Osteocyte (in vitro differentiated cells): Measurements from ENCODE around the gene ZBTB49. TPM values are rescaled to one million over a fixed set of nuclear protein-coding genes. Genes with fewer than 3 reads are reported as not detected.

Experiments used
- DNase-seq: peaks from one replicate; pipeline ENCODE4 v3.0.0; 2021; ENCODE audit warnings: mixed read lengths; ENCODE audit not compliant: unreplicated experiment; ENCODE audit errors: extremely low spot score
- H3K27ac Mint-ChIP-seq: one replicate; pipeline ENCODE4 v1.8.0; 2021; ENCODE audit warnings: mild to moderate bottlenecking, mixed read lengths; ENCODE audit not compliant: unreplicated experiment
- H3K27me3 Mint-ChIP-seq: one replicate; pipeline ENCODE4 v1.8.0; 2021; ENCODE audit warnings: mixed read lengths; ENCODE audit not compliant: unreplicated experiment
- H3K36me3 Mint-ChIP-seq: one replicate; pipeline ENCODE4 v1.8.0; 2021; ENCODE audit warnings: mixed read lengths; ENCODE audit not compliant: unreplicated experiment
- H3K4me1 Mint-ChIP-seq: one replicate; pipeline ENCODE4 v1.8.0; 2021; ENCODE audit warnings: mixed read lengths; ENCODE audit not compliant: unreplicated experiment
- H3K4me3 Mint-ChIP-seq: one replicate; pipeline ENCODE4 v1.8.0; 2021; ENCODE audit warnings: mild to moderate bottlenecking, moderate library complexity, mixed read lengths; ENCODE audit not compliant: unreplicated experiment
- H3K9me3 Mint-ChIP-seq: one replicate; pipeline ENCODE4 v1.8.0; 2021; ENCODE audit warnings: mixed read lengths; ENCODE audit not compliant: unreplicated experiment
- CTCF ChIP-seq: fragments of 200-600 bp; sonication (generic); IDR thresholded peaks from 2 replicates; pipeline ENCODE4 v1.5.0; 2021; ENCODE audit warnings: antibody characterized with exemption, mild to moderate bottlenecking, moderate library complexity
- total RNA-seq: library from RNA; stranded (reverse); gene quantifications from 2 replicates; pipeline ENCODE4 v1.2.1, GENCODE V29; 2021

ZBTB49 gene
- total RNA-seq, 1 donor from 2014 or later = 6.4 TPM

GRCh38 chr4:4328840-4329239 lies 38.8 kb downstream of the ZBTB49 start:
- Mint-ChIP-seq H3K36me3 (no peaks in the 10 kb centered on the region), H3K27ac (no peak overlapping the region), H3K27me3 (no peaks in the 10 kb centered on the region), H3K4me1 (no peaks in the 10 kb centered on the region), H3K9me3 (peaks cover 4% of the 10 kb centered on the region), H3K4me3 (no peak overlapping the region)
- no peak for TF ChIP-seq CTCF
- no peak for DNase-seq

DNA sequence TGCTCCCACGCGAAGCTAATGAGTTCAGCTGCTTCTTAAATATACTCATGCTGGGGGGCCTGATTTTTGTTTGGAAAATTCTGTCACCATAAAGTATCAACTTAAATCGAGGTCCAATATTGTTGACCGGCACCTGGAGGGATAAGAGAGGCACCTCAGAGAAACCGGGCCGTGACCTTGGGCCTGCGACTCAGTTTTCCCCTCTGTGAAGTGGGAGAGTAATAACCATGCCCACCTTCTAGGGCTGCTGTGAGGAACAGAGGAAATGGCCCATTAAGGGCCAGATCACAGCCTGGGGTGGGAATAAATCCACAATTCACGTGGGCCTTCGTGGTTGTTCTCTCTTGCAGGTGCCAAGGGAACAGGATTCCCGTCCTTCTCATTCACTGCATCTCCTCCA lies 39.4 kb downstream of the ZBTB49 start:
- H3K9me3 Mint-ChIP-seq = peaks cover 4% of the 10 kb centered on the region
- no peak overlapping the region for H3K4me3 Mint-ChIP-seq
- TF ChIP-seq CTCF = no peak
- H3K27me3 Mint-ChIP-seq = no peaks in the 10 kb centered on the region
- DNase-seq = no peak
- H3K27ac Mint-ChIP-seq = no peak overlapping the region
- no peaks in the 10 kb centered on the region for H3K4me1 Mint-ChIP-seq
- no peaks in the 10 kb centered on the region for H3K36me3 Mint-ChIP-seq

GRCh38 chr4:4330794-4331193 lies 40.7 kb downstream of the ZBTB49 start:
- Mint-ChIP-seq H3K9me3 (peaks cover 4% of the 10 kb centered on the region), H3K36me3 (no peaks in the 10 kb centered on the region), H3K4me1 (peaks cover 2% of the 10 kb centered on the region), H3K4me3 (no peak overlapping the region), H3K27ac (no peak overlapping the region), H3K27me3 (no peaks in the 10 kb centered on the region)
- no peak for DNase-seq
- TF ChIP-seq CTCF = no peak

GRCh38 chr4:4332529-4332928 lies 42.5 kb downstream of the ZBTB49 start:
- Mint-ChIP-seq H3K27me3 (peaks cover 7% of the 10 kb centered on the region), H3K27ac (no peak overlapping the region), H3K36me3 (no peaks in the 10 kb centered on the region), H3K4me3 (no peak overlapping the region), H3K9me3 (peaks cover 4% of the 10 kb centered on the region), H3K4me1 (peaks cover 2% of the 10 kb centered on the region)
- TF ChIP-seq CTCF = no peak
- DNase-seq = no peak

DNA sequence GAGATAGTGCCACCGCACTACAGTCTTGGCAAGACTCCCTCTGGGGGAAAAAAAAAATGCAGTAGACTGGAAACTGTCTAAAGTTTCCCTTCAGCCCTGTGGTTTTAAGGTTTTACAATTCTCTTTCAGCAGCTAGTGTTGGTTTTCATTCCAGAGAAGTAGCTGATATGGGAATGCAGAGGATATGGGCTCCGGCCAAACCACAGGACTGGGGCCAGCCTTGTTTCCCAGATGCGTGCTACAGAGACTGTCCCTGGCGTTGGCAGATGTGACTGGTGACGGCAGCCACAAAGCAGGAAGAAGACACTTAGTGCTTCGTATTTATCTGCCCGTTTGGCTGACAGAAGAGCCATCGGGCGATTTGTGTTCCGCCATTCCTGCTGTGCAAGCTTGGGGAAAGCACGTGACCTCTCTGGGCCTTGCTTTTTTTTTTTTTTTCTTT lies 43.2 kb downstream of the ZBTB49 start:
- DNase-seq = no peak
- Mint-ChIP-seq H3K4me1 (peaks cover 2% of the 10 kb centered on the region), H3K27me3 (peaks cover 15% of the 10 kb centered on the region), H3K36me3 (no peaks in the 10 kb centered on the region), H3K9me3 (peaks cover 4% of the 10 kb centered on the region), H3K27ac (no peak overlapping the region), H3K4me3 (no peak overlapping the region)
- TF ChIP-seq CTCF = no peak
